GM19467 (cell line): ENCODE results near the gene TNFAIP3.
"Not testable (repeated sequence)": the region's sequence is repeated elsewhere in the genome, so short reads cannot be mapped to it uniquely, and the experiment has no call there.

Source experiments
- ATAC-seq: cut with Tn5 transposase; IDR thresholded peaks from one replicate; pipeline ENCODE4 v1.9.1; 2021; ENCODE audit warnings: mild to moderate bottlenecking, moderate library complexity; ENCODE audit not compliant: unreplicated experiment

TNFAIP3 gene

GRCh38 chr6:137877113-137877512 is 10.1 kb downstream of the TNFAIP3 start:
- no peak for ATAC-seq

DNA sequence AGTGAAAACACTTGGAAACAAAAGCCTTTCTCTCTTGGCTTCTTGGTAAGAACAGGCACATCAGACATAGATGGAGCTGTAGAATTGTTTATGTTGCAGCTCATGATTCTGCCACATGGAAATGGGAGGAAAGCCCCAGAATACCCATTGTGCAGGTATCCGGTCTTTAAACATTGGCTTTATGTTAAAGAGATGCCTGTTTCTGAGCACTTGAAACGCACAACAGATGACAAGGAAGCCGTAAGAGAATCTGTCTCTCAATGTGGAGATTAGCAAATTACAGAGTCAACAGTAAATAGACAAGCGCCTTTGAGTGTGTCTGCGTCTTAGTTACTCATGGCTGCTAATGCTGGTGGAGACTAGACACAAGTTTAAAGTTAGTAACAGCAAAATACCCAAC is 10.5 kb downstream of the TNFAIP3 start:
- ATAC-seq: no peak

DNA sequence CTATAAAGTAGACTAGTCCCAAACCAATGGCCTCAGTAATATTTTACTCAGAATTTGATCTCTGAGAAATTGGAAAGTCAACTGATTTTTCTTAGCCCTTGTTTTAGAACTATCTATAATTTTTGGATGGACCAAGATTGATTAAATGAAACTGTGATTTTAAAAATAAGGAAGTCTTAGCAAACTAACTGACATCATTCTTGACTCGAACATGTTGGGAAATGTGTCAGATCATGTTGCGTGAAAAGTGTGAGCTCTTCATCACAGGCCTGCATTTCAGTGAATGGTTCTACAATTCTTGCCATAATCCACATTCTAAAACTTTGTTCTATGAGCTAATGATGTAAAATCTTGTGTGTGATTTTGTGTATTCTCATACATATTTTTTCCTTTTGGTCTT is 11.0 kb downstream of the TNFAIP3 start:
- no peak for ATAC-seq

DNA sequence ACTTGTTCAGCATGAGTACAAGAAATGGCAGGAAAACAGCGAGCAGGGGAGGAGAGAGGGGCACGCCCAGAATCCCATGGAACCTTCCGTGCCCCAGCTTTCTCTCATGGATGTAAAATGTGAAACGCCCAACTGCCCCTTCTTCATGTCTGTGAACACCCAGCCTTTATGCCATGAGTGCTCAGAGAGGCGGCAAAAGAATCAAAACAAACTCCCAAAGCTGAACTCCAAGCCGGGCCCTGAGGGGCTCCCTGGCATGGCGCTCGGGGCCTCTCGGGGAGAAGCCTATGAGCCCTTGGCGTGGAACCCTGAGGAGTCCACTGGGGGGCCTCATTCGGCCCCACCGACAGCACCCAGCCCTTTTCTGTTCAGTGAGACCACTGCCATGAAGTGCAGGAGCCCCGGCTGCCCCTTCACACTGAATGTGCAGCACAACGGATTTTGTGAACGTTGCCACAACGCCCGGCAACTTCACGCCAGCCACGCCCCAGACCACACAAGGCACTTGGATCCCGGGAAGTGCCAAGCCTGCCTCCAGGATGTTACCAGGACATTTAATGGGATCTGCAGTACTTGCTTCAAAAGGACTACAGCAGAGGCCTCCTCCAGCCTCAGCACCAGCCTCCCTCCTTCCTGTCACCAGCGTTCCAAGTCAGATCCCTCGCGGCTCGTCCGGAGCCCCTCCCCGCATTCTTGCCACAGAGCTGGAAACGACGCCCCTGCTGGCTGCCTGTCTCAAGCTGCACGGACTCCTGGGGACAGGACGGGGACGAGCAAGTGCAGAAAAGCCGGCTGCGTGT is 11.6 kb downstream of the TNFAIP3 start:
- ATAC-seq: no peak

GRCh38 chr6:137879299-137879698 is 12.2 kb downstream of the TNFAIP3 start:
- ATAC-seq: no peak

DNA sequence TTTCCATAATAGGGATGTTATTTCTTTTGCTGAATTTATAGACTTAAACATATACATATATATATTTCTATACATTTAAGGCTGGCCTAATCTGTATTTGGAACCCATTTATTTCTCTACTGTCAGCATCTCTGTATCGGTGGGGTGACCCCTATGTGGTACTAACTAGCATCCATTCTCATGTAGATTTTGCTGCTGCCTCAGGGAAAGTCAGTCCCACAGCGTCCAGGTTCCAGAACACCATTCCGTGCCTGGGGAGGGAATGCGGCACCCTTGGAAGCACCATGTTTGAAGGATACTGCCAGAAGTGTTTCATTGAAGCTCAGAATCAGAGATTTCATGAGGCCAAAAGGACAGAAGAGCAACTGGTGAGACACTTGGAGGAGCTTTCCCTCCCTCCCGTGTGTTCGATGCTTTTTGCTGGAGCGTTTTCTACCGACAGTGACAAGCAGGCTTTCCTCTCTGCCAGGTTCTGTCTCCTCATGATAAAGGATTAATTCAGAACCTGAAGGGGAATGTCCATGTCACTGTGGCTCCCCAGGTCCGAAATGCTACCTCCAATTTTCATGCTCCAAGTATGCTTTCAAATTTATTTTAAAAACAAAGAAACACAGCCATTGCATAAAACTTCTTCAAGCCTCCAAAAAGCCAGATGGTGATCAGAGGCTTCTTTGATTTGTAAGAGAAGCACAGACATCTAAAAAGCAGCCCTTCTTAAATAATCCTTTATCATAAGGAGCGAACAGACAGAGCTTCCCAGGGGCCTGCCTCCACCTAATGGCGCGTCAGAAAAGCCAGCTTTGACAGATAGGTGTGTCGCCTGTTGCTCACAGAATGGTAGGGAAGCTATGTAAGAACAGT is 13.1 kb downstream of the TNFAIP3 start:
- no peak for ATAC-seq

GRCh38 chr6:137880746-137881521 is 13.9 kb downstream of the TNFAIP3 start:
- no peak for ATAC-seq

GRCh38 chr6:137881522-137881886 is 14.4 kb downstream of the TNFAIP3 start:
- no peak for ATAC-seq

GRCh38 chr6:137882225-137882961 is 15.3 kb downstream of the TNFAIP3 start:
- ATAC-seq: no peak

DNA sequence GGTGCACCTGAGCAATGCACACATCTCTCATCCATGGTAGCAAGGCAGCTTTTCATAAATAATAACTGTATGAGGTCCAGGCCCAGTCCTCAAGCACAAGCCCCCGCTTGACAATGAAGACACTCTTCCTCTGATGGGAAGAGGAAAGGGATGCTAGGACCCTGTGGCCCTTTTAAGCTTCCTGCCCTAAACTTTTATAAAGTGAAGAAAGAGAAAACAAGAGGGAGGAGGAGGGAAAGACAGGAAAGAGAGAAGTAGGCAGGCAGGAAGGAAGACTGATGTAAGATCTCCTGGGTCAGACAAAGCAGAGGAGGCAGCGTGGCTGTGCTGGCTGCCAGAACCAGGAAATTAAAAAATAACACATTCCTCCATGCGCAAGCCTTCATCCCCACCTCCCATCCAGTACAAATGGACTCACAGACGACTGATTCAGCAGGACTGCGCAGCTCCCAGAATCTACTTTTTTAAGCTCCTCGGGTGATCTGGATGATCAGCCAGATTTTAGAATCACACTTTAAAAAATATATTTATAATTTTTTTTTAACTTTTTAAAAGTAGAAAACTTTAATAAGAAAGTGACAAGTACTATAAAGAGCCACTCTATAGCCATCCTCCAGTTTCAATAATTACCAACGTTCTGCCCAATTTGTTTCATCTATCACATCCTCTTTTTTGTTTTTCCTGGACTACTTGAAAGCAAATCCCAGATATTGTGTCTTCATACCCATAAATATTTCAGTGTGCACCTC is 16.5 kb downstream of the TNFAIP3 start:
- ATAC-seq: no peak

DNA sequence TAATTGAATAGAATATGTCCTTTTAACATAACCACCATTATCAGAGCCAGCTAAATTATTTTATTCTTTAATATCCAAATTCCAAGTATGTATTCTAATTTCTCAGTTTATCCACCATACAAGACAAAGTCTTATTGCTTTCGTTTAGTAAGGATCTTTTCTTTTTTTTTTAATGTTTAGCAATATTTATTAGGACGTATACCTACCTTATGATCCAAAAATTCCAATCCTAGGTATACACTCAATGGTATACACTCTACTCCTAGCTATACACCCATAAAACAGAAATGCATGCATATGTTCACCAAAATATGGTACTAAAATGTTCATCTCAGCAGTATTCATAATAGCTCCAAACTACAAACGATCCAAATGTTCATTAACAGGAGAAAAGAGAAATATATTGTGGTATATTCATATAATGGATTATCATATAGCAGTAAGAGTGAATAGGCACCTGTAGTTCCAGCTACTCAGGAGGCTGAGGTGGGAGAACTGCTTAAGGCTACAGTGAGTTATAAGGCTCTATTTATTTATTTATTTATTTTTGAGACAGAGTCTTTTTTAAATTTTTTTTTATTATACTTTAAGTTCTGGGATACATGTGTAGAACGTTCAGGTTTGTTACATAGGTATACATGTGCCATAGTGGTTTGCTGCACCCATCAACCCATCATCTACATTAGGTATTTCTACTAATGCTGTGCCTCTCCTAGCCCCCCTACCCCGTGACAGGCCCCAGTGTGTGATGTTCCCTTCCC is 17.3 kb downstream of the TNFAIP3 start:
- ATAC-seq: no peak

GRCh38 chr6:137884910-137885229 is 17.8 kb downstream of the TNFAIP3 start:
- ATAC-seq: not testable (repeated sequence)

DNA sequence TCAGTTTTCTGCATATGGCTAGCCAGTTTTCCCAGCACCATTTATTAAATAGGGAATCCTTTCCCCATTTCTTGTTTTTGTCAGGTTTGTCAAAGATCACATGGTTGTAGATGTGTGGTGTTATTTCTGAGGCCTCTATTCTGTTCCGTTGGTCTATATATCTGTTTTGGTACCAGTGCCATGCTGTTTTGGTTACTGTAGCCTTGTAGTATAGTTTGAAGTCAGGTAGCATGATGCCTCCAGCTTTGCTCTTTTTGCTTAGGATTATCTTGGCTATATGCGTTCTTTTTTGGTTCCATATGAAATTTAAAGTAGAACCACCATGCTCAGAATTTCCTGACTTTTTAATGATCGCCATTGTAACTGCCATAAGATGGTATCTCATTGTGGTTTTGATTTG is 19.2 kb downstream of the TNFAIP3 start:
- not testable (repeated sequence) for ATAC-seq

GRCh38 chr6:137890983-137891537 is 24.0 kb downstream of the TNFAIP3 start:
- ATAC-seq: no peak

DNA sequence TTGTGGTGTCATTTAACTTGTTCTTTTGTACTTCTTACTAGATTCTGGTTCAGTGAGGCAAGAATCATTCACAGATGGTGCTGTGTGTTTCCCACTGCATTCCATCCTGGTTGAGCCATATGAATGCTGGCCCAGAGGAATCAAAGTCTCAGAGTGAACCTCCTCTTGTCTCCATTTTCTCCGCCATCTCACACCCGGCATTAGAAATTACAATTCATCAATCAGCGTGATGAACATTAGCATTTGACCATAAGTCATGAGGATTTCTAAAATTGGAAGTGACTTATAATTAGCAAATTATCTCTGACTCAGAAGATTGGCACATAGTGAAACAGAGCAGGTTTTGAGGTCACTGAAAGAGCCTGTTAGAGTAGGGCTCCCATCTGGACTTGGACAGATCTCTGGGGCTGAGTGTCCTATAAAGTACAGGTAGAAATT is 25.2 kb downstream of the TNFAIP3 start:
- ATAC-seq: no peak

DNA sequence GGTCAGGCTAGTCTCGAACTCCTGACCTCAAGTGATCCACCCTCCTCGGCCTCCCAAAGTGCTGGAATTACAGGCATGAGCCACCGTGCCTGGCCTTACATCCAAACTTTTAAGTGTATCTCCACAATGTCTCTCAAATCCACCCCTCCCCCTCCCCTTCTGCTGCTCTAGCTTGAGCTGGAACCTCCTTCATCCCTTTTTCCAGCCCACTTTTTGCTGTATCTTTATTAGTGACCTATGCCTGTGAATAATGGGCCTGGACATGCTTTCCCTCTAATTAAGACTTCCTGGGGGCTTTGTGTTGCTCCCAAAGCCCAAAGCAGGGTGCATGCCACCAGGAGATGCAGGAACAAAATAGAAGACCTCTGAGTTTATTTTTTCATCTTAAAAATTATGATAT is 26.1 kb downstream of the TNFAIP3 start:
- ATAC-seq: no peak

DNA sequence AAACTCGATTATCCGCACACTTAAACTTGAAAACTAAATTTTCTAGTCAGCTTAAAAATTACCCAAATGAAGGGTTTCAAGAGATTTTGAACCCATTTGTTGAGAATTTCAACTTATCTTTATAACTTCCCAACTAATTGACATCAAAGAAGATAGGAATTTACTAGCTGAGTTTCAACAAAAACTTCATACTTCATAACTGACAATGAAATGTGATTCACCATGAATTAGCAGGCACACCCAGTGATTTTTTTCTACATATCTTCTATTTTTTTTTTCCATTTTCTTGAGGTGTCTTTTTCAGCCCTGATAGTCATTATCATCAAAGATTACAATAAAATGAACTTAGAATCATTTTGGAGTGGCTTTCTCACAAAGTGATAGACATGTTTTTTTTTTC is 26.7 kb downstream of the TNFAIP3 start:
- no peak for ATAC-seq

DNA sequence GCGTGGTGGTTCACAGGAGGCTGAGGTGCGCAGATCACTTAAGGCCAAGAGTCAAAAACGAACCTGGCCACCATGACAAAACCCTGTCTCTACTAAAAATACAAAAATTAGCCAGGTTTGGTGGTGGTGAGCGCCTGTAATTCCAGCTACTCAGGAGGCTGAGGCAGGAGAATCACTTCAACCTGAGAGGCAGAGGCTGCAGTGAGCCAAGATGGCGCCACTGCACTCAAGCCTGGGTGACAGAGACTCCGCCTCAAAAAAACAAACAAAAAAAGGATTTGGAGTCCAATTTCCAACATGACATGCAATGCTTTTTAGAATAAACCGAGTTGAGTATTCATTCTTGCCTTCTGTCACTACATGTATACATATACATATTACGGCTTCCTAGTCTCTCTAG is 27.3 kb downstream of the TNFAIP3 start:
- ATAC-seq: not testable (repeated sequence)

GRCh38 chr6:137894779-137895385 is 27.8 kb downstream of the TNFAIP3 start:
- ATAC-seq: no peak
